ENCODE data around the gene SLBP.

DNA sequence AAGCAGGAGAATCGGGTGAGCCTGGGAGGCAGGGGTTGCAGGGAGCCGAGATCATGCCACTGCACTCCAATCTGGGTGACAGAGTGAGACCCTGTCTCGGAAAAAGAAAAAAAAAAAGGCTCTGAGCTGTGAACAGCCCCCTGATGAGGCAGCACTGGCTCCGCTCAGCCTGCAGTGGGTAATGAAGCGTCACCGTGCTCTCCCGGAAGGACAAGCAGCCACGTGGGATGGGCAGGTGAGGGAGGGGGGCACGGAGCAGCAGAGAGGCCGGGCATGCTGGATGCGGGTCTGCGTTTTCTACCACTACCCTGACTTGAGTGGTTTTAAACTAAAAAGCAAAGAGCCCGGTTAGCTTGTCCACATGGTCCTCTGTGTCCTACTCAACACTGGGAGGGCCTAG, 24.7 kb upstream of the SLBP start:
- no peak for TF ChIP-seq POLR2A (IDR thresholded peaks at IDR 0.05)
- TF ChIP-seq, protein P1, sequence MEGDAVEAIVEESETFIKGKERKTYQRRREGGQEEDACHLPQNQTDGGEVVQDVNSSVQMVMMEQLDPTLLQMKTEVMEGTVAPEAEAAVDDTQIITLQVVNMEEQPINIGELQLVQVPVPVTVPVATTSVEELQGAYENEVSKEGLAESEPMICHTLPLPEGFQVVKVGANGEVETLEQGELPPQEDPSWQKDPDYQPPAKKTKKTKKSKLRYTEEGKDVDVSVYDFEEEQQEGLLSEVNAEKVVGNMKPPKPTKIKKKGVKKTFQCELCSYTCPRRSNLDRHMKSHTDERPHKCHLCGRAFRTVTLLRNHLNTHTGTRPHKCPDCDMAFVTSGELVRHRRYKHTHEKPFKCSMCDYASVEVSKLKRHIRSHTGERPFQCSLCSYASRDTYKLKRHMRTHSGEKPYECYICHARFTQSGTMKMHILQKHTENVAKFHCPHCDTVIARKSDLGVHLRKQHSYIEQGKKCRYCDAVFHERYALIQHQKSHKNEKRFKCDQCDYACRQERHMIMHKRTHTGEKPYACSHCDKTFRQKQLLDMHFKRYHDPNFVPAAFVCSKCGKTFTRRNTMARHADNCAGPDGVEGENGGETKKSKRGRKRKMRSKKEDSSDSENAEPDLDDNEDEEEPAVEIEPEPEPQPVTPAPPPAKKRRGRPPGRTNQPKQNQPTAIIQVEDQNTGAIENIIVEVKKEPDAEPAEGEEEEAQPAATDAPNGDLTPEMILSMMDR (IDR thresholded peaks at IDR 0.05), result no peak
